ENCODE measurements around the gene ATXN7L3.

- TF ChIP-seq CTCF (IDR thresholded peaks at IDR 0.05) (no peak), POLR2A (IDR thresholded peaks at IDR 0.05) (no peak)
These were observed 9.2 kb downstream of the ATXN7L3 start for GRCh38 chr17:44190481-44190880.
